ENCODE measurements around the gene FAM47E. TPM values are rescaled to one million over a fixed set of nuclear protein-coding genes. Genes with fewer than 3 reads are reported as not detected.

The FAM47E gene
- total RNA-seq, 1 donor from 2014 or later = 1.6 TPM

- H3K4me1 Mint-ChIP-seq = no peaks in the 10 kb centered on the region
- no peak overlapping the region for H3K27ac Mint-ChIP-seq (ENCODE audit: unreplicated experiment)
- H3K27me3 Mint-ChIP-seq (ENCODE audit: low read depth) = no peaks in the 10 kb centered on the region
- DNase-seq (ENCODE audit: low read depth, low spot score) = no peak
- H3K9me3 Mint-ChIP-seq = peaks cover 25% of the 10 kb centered on the region
- H3K36me3 Mint-ChIP-seq (ENCODE audit: low read depth) = peaks cover 20% of the 10 kb centered on the region
- H3K4me3 Mint-ChIP-seq = no peak overlapping the region
- no peak for TF ChIP-seq CTCF (conservative IDR thresholded peaks at IDR 0.05)
Observed at GRCh38 chr4:76293772-76294171, 42.3 kb downstream of the FAM47E start.

DNA sequence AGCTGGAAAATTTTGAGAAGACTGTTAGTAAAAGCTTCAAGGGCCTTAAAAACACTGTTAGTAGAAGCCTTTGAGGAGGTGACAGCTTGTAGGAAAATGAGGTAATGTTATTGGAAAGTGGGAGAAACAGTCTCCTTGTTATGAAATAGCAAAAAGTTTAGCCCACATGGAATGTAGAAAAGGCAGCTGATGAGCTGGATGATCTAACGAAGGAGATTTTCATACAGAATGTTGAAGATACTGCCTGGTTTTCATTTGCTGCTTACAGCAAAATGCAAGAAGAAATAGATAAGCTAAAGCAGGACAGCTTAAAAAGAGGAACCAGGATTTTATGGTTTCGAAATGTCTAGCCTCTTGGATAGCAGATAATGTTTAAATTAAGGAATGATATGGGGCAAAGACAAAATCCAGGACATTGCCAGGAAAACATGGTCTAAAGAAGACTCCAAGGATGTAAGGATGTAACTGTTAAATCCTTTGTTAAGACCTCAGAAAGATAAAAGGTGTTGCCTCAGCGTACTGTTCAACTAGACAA is 44.8 kb downstream of the FAM47E start:
- no peak for DNase-seq (ENCODE audit: low read depth, low spot score)
- H3K27ac Mint-ChIP-seq (ENCODE audit: unreplicated experiment) = no peak overlapping the region
- no peaks in the 10 kb centered on the region for H3K4me1 Mint-ChIP-seq
- peaks cover 25% of the 10 kb centered on the region for H3K9me3 Mint-ChIP-seq
- no peaks in the 10 kb centered on the region for H3K27me3 Mint-ChIP-seq (ENCODE audit: low read depth)
- no peak for TF ChIP-seq CTCF (conservative IDR thresholded peaks at IDR 0.05)
- peaks cover 20% of the 10 kb centered on the region for H3K36me3 Mint-ChIP-seq (ENCODE audit: low read depth)
- H3K4me3 Mint-ChIP-seq = no peak overlapping the region

- H3K4me3 Mint-ChIP-seq = no peak overlapping the region
- no peak for TF ChIP-seq CTCF (conservative IDR thresholded peaks at IDR 0.05)
- DNase-seq (ENCODE audit: low read depth, low spot score) = no peak
- H3K27ac Mint-ChIP-seq (ENCODE audit: unreplicated experiment) = no peak overlapping the region
- peaks cover 21% of the 10 kb centered on the region for H3K9me3 Mint-ChIP-seq
- no peaks in the 10 kb centered on the region for H3K4me1 Mint-ChIP-seq
- H3K27me3 Mint-ChIP-seq (ENCODE audit: low read depth) = no peaks in the 10 kb centered on the region
- peaks cover 18% of the 10 kb centered on the region for H3K36me3 Mint-ChIP-seq (ENCODE audit: low read depth)
Observed at GRCh38 chr4:76298227-76298626, 46.7 kb downstream of the FAM47E start.

DNA sequence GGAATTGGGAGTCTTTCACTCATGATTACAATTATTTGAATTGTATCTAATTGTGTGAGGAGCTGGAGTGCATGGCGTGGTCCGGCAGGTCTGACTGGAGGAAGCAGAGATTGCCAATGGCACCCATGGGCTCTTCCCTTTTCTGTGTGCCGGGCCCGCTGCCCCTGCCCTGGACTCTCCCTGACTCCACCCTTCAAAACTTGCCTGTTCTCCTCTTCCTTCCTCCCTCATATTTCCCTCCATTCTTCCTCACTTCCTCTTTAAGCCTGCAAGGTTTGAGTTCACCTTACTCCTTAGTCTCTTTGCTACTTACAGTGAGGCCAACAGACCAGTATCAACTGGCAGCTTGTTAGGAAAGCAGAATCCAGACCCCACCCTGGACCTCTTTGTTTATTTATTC is 48.5 kb downstream of the FAM47E start:
- DNase-seq (ENCODE audit: low read depth, low spot score) = no peak
- peaks cover 13% of the 10 kb centered on the region for H3K36me3 Mint-ChIP-seq (ENCODE audit: low read depth)
- peaks cover 21% of the 10 kb centered on the region for H3K9me3 Mint-ChIP-seq
- H3K27ac Mint-ChIP-seq (ENCODE audit: unreplicated experiment) = no peak overlapping the region
- no peak for TF ChIP-seq CTCF (conservative IDR thresholded peaks at IDR 0.05)
- no peaks in the 10 kb centered on the region for H3K4me1 Mint-ChIP-seq
- no peak overlapping the region for H3K4me3 Mint-ChIP-seq
- H3K27me3 Mint-ChIP-seq (ENCODE audit: low read depth) = peaks cover 5% of the 10 kb centered on the region

DNA sequence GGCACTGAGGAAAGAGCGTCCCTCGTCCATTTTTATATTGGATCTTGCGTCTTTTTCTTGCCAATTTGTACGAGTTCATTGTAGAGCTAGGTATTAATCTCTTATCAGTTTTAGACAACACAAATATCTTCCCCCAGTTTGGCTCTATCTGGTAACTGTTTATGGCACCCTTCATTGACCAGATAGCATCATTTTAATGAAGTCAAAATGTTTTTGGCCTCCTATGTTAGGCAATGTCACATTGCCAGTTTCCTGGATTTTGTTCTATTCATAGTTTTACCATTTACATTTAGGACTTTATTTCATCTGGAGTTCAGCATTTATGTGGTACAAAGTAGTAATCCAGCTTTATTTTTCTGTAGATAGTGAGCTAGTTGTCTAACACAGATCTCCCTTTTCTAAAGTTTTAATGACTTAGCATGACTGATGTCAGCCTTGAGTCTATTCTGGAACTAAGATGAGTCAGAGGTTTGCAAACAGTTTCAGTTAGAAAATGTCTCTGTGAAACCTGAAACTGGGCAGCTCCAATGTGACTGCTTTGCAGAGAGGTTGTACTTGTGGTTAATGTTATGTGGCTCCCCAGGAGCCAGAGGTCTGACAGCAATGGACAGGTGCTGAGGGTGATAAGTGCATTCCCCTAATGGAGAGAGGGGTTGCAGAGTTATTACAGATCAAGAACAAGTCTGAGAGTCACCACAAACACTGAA is 49.7 kb downstream of the FAM47E start:
- no peak for DNase-seq (ENCODE audit: low read depth, low spot score)
- Mint-ChIP-seq H3K27ac (ENCODE audit: unreplicated experiment) (no peak overlapping the region), H3K4me1 (peaks cover 6% of the 10 kb centered on the region), H3K4me3 (no peak overlapping the region), H3K36me3 (ENCODE audit: low read depth) (peaks cover 8% of the 10 kb centered on the region), H3K9me3 (peaks cover 14% of the 10 kb centered on the region), H3K27me3 (ENCODE audit: low read depth) (peaks cover 14% of the 10 kb centered on the region)
- no peak for TF ChIP-seq CTCF (conservative IDR thresholded peaks at IDR 0.05)

All from neural crest cell (in vitro differentiated cells).